SK-N-SH (cell line): ENCODE measurements around the gene VSIG8. TPM values are rescaled to one million over a fixed set of nuclear protein-coding genes. Genes with fewer than 3 reads are reported as not detected.

Source experiments
- CTCF ChIA-PET: fragments of 300-600, 350-600 bp; formaldehyde crosslinking; extraction: SDS; loops from one replicate; lab custom pipeline; 2021; lab: Yijun Ruan, JAX
- POLR2A ChIA-PET: fragments of 350-600 bp; sonication (Branson Sonifier 250); formaldehyde crosslinking; extraction: SDS; loops from one replicate; lab custom pipeline; 2020; ENCODE audit warnings: antibody characterized with exemption, inconsistent platforms; lab: Yijun Ruan, JAX
- DNase-seq: peaks from one replicate; pipeline ENCODE4 v3.0.0; 2012
- H2AFZ ChIP-seq: fragments of 200-600 bp; sonication (generic); 2 replicates; pipeline ENCODE4 v1.8.1; 2016; ENCODE audit warnings: antibody characterized with exemption, mild to moderate bottlenecking, low read depth
- H3F3A ChIP-seq: fragments of 200-600 bp; sonication (generic); replicated peaks from 2 replicates; pipeline ENCODE3; 2016; ENCODE audit warnings: antibody characterized with exemption, mild to moderate bottlenecking; ENCODE audit not compliant: insufficient read depth
- H3K27ac ChIP-seq, 2 experiments: fragments of 200-500 bp in 1 of 2; fragments of 200-600 bp in 1 of 2; sonication (Bioruptor generic) in 1 of 2; sonication (generic), shearing (Covaris generic) in 1 of 2; 2 replicates each; pipeline versions ENCODE4 v1.5.1 to v1.6.1; 2014 to 2016; ENCODE audit warnings: low read depth in 2 of 2, inconsistent platforms in 1 of 2, low read length in 1 of 2, mild to moderate bottlenecking in 1 of 2, mixed read lengths in 1 of 2
- H3K27me3 ChIP-seq: fragments of 200-600 bp; sonication (generic), shearing (Covaris generic); 2 replicates; pipeline ENCODE4 v1.6.1; 2016; ENCODE audit warnings: mixed run types; ENCODE audit not compliant: insufficient read depth
- H3K36me3 ChIP-seq, 2 experiments: fragments of 200-500 bp in 1 of 2; fragments of 200-600 bp in 1 of 2; sonication (Bioruptor generic) in 1 of 2; sonication (generic) in 1 of 2; replicated peaks in 1 of 2; 2 replicates each; pipeline versions ENCODE3 to v1.5.1; 2014 to 2016; ENCODE audit warnings: low read length in 1 of 2, mild to moderate bottlenecking in 1 of 2; ENCODE audit not compliant: insufficient read depth in 2 of 2, control insufficient read depth in 1 of 2
- H3K4me1 ChIP-seq, 2 experiments: fragments of 200-500 bp in 1 of 2; fragments of 200-600 bp in 1 of 2; sonication (Bioruptor generic) in 1 of 2; sonication (generic), shearing (Covaris generic) in 1 of 2; 2 replicates each; pipeline versions ENCODE4 v1.5.1 to v1.6.1; 2014 to 2016; ENCODE audit warnings: low read depth in 1 of 2, low read length in 1 of 2, mixed run types in 1 of 2; ENCODE audit not compliant: insufficient read depth in 2 of 2, control insufficient read depth in 1 of 2
- H3K4me2 ChIP-seq: fragments of 200-600 bp; sonication (generic), shearing (Covaris generic); 2 replicates; pipeline ENCODE4 v1.6.1; 2017; ENCODE audit warnings: mixed run types
- H3K4me3 ChIP-seq, 2 experiments: fragments of 200-500 bp in 1 of 2; fragments of 200-600 bp in 1 of 2; sonication (Bioruptor generic) in 1 of 2; sonication (generic), shearing (Covaris generic) in 1 of 2; 2 replicates each; pipeline versions ENCODE4 v1.5.1 to v1.8.1; 2014 to 2016; ENCODE audit warnings: low read depth in 2 of 2, inconsistent platforms in 1 of 2, low read length in 1 of 2, mild to moderate bottlenecking in 1 of 2, mixed read lengths in 1 of 2, moderate library complexity in 1 of 2
- H3K79me2 ChIP-seq: fragments of 200-600 bp; sonication (generic); 2 replicates; pipeline ENCODE4 v1.8.1; 2017; ENCODE audit warnings: mild to moderate bottlenecking; ENCODE audit not compliant: insufficient read depth
- H3K9ac ChIP-seq: fragments of 200-600 bp; sonication (generic); 2 replicates; pipeline ENCODE4 v1.6.1; 2017; ENCODE audit warnings: mixed run types
- H3K9me2 ChIP-seq: fragments of 200-600 bp; sonication (generic); 2 replicates; pipeline ENCODE4 v1.6.1; 2017; ENCODE audit warnings: mixed run types
- H3K9me3 ChIP-seq: fragments of 200-600 bp; sonication (generic); 2 replicates; pipeline ENCODE4 v1.6.1; 2017; ENCODE audit warnings: mixed run types, mild to moderate bottlenecking, moderate library complexity
- H4K20me1 ChIP-seq: fragments of 200-600 bp; sonication (generic); 2 replicates; pipeline ENCODE4 v1.6.1; 2017; ENCODE audit warnings: mild to moderate bottlenecking, mixed run types; ENCODE audit not compliant: insufficient read depth
- CHD2 ChIP-seq: fragments of 150-350 bp; IDR thresholded peaks from 2 replicates; pipeline ENCODE4 v1.6.1; 2018; ENCODE audit warnings: low read length; ENCODE audit not compliant: partially characterized antibody
- CTCF ChIP-seq: fragments of 200-600 bp; sonication (generic); IDR thresholded peaks from 2 replicates; pipeline ENCODE4 v1.6.1; 2017; ENCODE audit warnings: antibody characterized with exemption, mild to moderate bottlenecking, moderate library complexity
- EP300 ChIP-seq, 2 experiments: IDR thresholded peaks; 2 replicates each; pipeline versions ENCODE4 v1.4.0 to v1.6.1; 2012; ENCODE audit warnings: borderline replicate concordance in 1 of 2, low read depth in 1 of 2, low read length in 1 of 2
- EZH2phosphoT487 ChIP-seq: fragments of 200-600 bp; sonication (generic); IDR thresholded peaks from 2 replicates; pipeline ENCODE4 v1.6.1; 2017; ENCODE audit warnings: low read depth, mixed run types, mild to moderate bottlenecking, antibody characterized with exemption, moderate library complexity, borderline replicate concordance
- FOSL2 ChIP-seq: IDR thresholded peaks from 2 replicates; pipeline ENCODE4 v1.4.0; 2012; ENCODE audit warnings: low read depth, mild to moderate bottlenecking, moderate library complexity, borderline replicate concordance
- GABPA ChIP-seq: IDR thresholded peaks from 2 replicates; pipeline ENCODE4 v1.4.0; 2012; ENCODE audit warnings: low read depth, mild to moderate bottlenecking
- GATA2 ChIP-seq: sonication (generic); formaldehyde crosslinking; IDR thresholded peaks from 2 replicates; pipeline ENCODE4 v1.5.0; 2020; ENCODE audit warnings: mild to moderate bottlenecking, missing genetic modification reagents
- IRF3 ChIP-seq: fragments of 150-350 bp; IDR thresholded peaks from 2 replicates; pipeline ENCODE4 v1.6.1; 2016; ENCODE audit warnings: mild to moderate bottlenecking, low read depth, low read length
- JUND ChIP-seq: IDR thresholded peaks from 2 replicates; pipeline ENCODE4 v1.4.0; 2012
- MEF2A ChIP-seq: IDR thresholded peaks from 2 replicates; pipeline ENCODE4 v1.4.0; 2012; ENCODE audit warnings: low read depth, borderline replicate concordance
- NFIC ChIP-seq: IDR thresholded peaks from 2 replicates; pipeline ENCODE4 v1.4.0; 2012; ENCODE audit warnings: borderline replicate concordance
- POLR2AphosphoS5 ChIP-seq: IDR thresholded peaks from 2 replicates; pipeline ENCODE4 v1.6.1; 2012; ENCODE audit warnings: low read depth, low read length
- RFX5 ChIP-seq: IDR thresholded peaks from 2 replicates; pipeline ENCODE4 v1.6.1; 2012; ENCODE audit warnings: mild to moderate bottlenecking, improper control_type of control experiment, low read length
- TAF1 ChIP-seq: IDR thresholded peaks from 2 replicates; pipeline ENCODE4 v1.6.1; 2012; ENCODE audit warnings: low read depth, mild to moderate bottlenecking, low read length, moderate library complexity, borderline replicate concordance
- TEAD4 ChIP-seq: IDR thresholded peaks from 2 replicates; pipeline ENCODE4 v1.4.0; 2012; ENCODE audit warnings: mild to moderate bottlenecking, borderline replicate concordance; ENCODE audit not compliant: insufficient read depth
- USF2 ChIP-seq: fragments of 150-350 bp; IDR thresholded peaks from 2 replicates; pipeline ENCODE4 v1.6.1; 2017; ENCODE audit warnings: antibody characterized with exemption, low read length, low read depth, borderline replicate concordance
- ZBTB33 ChIP-seq: IDR thresholded peaks from 2 replicates; pipeline ENCODE4 v1.4.0; 2012; ENCODE audit warnings: low read depth, borderline replicate concordance
- WGBS: methylation state at CpG from one replicate; pipeline ENCODE4 v1.1.6; 2017; ENCODE audit warnings: low lambda C conversion rate; 5-methylcytosine and 5-hydroxymethylcytosine counted together
- polyA plus RNA-seq, 3 experiments: library from polyadenylated mRNA; depleted of rRNA; stranded (reverse); fragments of >200 nt; gene quantifications; 2 replicates each; pipeline ENCODE4 v1.2.3, GENCODE V29; 2012

The VSIG8 gene
- polyA plus RNA-seq, 1 of the 3 experiments (the other 2 are of a cell fraction): not detected

GRCh38 chr1:159853417-159854115, 8.9 kb downstream of the VSIG8 start (continued):
- no peak for TF ChIP-seq EP300 (IDR thresholded peaks at IDR 0.05; ENCODE audit: borderline replicate concordance in 1 of 2, low read depth in 1 of 2, low read length in 1 of 2)
- TF ChIP-seq, all 33 proteins: peak for 0

- Histone ChIP-seq H3K27ac (no peak overlapping the region), H4K20me1 (no peaks in the 10 kb centered on the region), H3K9ac (no peak overlapping the region), H3K36me3 (no peaks in the 10 kb centered on the region), H3K9me2 (no peaks in the 10 kb centered on the region), H3F3A (peaks cover 21% of the 10 kb centered on the region), H3K79me2 (no peaks in the 10 kb centered on the region), H3K9me3 (no peaks in the 10 kb centered on the region), H2AFZ (no peak overlapping the region), H3K4me3 (no peak overlapping the region), H3K27me3 (no peaks in the 10 kb centered on the region), H3K4me1 (peaks cover 6 to 14% of the 10 kb centered on the region in 2 experiments; a peak in 3 of 4 replicates), H3K4me2 (no peak overlapping the region)
- ChIA-PET CTCF (interaction anchor here (1.4 to 1.9 kb wide), 3 partner anchors 12 to 29 kb away, joined by 4 to 7 read pairs (median 5); no protein-coding TSS in a partner anchor), POLR2A (no interaction called here)
- WGBS: 95% methylated on average over 1 of the region's 1 CpG
- TF ChIP-seq CHD2: no peak
- no peak for TF ChIP-seq RFX5
- TF ChIP-seq TEAD4: no peak
- TF ChIP-seq EZH2phosphoT487: no peak
- no peak for DNase-seq
These were observed 11.1 kb downstream of the VSIG8 start for GRCh38 chr1:159851407-159851806.

- H3K4me3 ChIP-seq: no peak overlapping the region
- no peaks in the 10 kb centered on the region for H4K20me1 ChIP-seq
- no peaks in the 10 kb centered on the region for H3K79me2 ChIP-seq
- H3K9me3 ChIP-seq: no peaks in the 10 kb centered on the region
- H3K27ac ChIP-seq: peak overlapping the region in 1 of 2 experiments; percentile 78; a peak in 2 of 4 replicates
- no peaks in the 10 kb centered on the region for H3K9me2 ChIP-seq
- no peak overlapping the region for H2AFZ ChIP-seq
- no peaks in the 10 kb centered on the region for H3K36me3 ChIP-seq
- CTCF ChIA-PET: interaction anchor here (0.7 to 1.9 kb wide), 6 partner anchors 19 to 196 kb away, joined by 3 to 7 read pairs (median 4); no protein-coding TSS in a partner anchor
- POLR2A ChIA-PET: no interaction called here
- H3K9ac ChIP-seq: no peak overlapping the region; the same call in 1 of the 2 replicates
- no peaks in the 10 kb centered on the region for H3K27me3 ChIP-seq
- WGBS: 86% methylated on average over 2 of the region's 2 CpGs
- DNase-seq: no peak
- H3F3A ChIP-seq: peaks cover 21% of the 10 kb centered on the region
- H3K4me2 ChIP-seq: no peak overlapping the region
- H3K4me1 ChIP-seq: peaks cover 3 to 14% of the 10 kb centered on the region in 2 experiments; a peak in 3 of 4 replicates
- TF ChIP-seq USF2 (no peak), ZBTB33 (no peak), JUND (no peak), IRF3 (no peak), FOSL2 (no peak), GABPA (no peak), MEF2A (no peak), NFIC (no peak), CTCF (no peak), RFX5 (no peak), POLR2AphosphoS5 (no peak), GATA2 (CRISPR knock-in tag) (no peak), TAF1 (no peak)
These were observed 12.7 kb downstream of the VSIG8 start for GRCh38 chr1:159849626-159850366.
